SK-N-MC (cell line): ENCODE measurements around the gene SP6.

Experiments used
- EZH2 ChIP-seq: fragments of 200-600 bp; sonication (generic); IDR thresholded peaks from one replicate; pipeline ENCODE4 v1.6.1; 2017; ENCODE audit warnings: antibody characterized with exemption
- POLR2AphosphoS5 ChIP-seq: IDR thresholded peaks from 2 replicates; pipeline ENCODE4 v1.6.1; 2012; ENCODE audit warnings: mild to moderate bottlenecking, low read depth, low read length, borderline replicate concordance

- no peak for TF ChIP-seq EZH2
- TF ChIP-seq POLR2AphosphoS5, result no peak
Measured at GRCh38 chr17:47872019-47872650, 21.2 kb upstream of the SP6 start.
